Measurements from ENCODE around the gene DUOX1.

- TF ChIP-seq ZNF274 (IDR thresholded peaks at IDR 0.05; ENCODE audit: low read depth, low read length) (no peak), SUZ12 (IDR thresholded peaks at IDR 0.05; ENCODE audit: extremely low read depth, insufficient read depth, insufficient read length) (no peak)
Observed at GRCh38 chr15:45185069-45185779, 55.4 kb downstream of the DUOX1 start.
